Liver (tissue), 3 donors: ENCODE results near the gene LAMA5.

Experiments used
- EGR1 ChIP-seq, 2 donors: IDR thresholded peaks; 2 replicates each; pipeline ENCODE4 v1.6.1; 2016 to 2018; ENCODE audit warnings: antibody characterized with exemption in 2 of 2, low read depth in 2 of 2
- FOXA1 ChIP-seq: IDR thresholded peaks from 2 replicates; pipeline ENCODE4 v1.6.1; 2016; ENCODE audit warnings: antibody characterized with exemption
- FOXA2 ChIP-seq: IDR thresholded peaks from 2 replicates; pipeline ENCODE4 v1.6.1; 2016; ENCODE audit warnings: antibody characterized with exemption
- GABPA ChIP-seq, 2 donors: IDR thresholded peaks in 1 of 2; conservative IDR thresholded peaks in 1 of 2; 2 replicates each; pipeline ENCODE4 v1.6.1; 2016; ENCODE audit warnings: antibody characterized with exemption in 2 of 2, mild to moderate bottlenecking in 1 of 2, moderate library complexity in 1 of 2
- RAD21 ChIP-seq, 2 donors: IDR thresholded peaks; 2 replicates each; pipeline ENCODE4 v1.6.1; 2016; ENCODE audit warnings: antibody characterized with exemption in 2 of 2, mild to moderate bottlenecking in 2 of 2
- SP1 ChIP-seq: IDR thresholded peaks from 2 replicates; pipeline ENCODE4 v1.6.1; 2018; ENCODE audit warnings: antibody characterized with exemption, mild to moderate bottlenecking
- TAF1 ChIP-seq: conservative IDR thresholded peaks from 2 replicates; pipeline ENCODE4 v1.6.1; 2016; ENCODE audit warnings: antibody characterized with exemption, mild to moderate bottlenecking
- YY1 ChIP-seq: IDR thresholded peaks from 2 replicates; pipeline ENCODE4 v1.6.1; 2016; ENCODE audit warnings: antibody characterized with exemption, mild to moderate bottlenecking
- TF ChIP-seq, protein P1 (sequence below): fragments of 150-350 bp; IDR thresholded peaks from 2 replicates; pipeline ENCODE4 v1.5.1; 2017; ENCODE audit warnings: improper control_type of control experiment, low read depth, low read length; ENCODE audit not compliant: missing input control
- TF ChIP-seq, protein P2 (sequence below): IDR thresholded peaks from 2 replicates; pipeline ENCODE4 v1.6.1; 2016; ENCODE audit warnings: antibody characterized with exemption, mild to moderate bottlenecking
- TF ChIP-seq, protein P3 (sequence below): IDR thresholded peaks from 2 replicates; pipeline ENCODE4 v1.6.1; 2016; ENCODE audit warnings: antibody characterized with exemption
- TF ChIP-seq, protein P4 (sequence below): IDR thresholded peaks from 2 replicates; pipeline ENCODE4 v1.6.1; 2016; ENCODE audit warnings: antibody characterized with exemption
- donor health status: healthy.
- donor health status: healthy.

DNA sequence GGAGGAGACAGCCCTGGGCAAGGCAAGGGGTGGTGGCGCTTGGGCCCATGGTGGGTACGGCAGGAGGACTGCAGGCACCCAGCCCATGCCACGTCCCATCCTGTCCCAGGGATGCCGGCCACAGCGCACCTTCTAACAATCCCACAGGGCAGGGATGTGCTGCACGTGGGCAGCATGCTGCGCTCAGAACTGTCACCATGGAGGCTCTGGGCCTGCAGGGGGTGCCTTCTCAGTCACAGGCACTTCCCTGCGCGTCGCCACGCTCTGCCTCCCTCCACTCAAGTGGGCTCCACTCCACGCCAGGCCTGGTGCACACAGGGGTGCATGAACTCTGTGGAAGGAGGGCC, 37.6 kb upstream of the LAMA5 start:
- TF ChIP-seq, protein P1, sequence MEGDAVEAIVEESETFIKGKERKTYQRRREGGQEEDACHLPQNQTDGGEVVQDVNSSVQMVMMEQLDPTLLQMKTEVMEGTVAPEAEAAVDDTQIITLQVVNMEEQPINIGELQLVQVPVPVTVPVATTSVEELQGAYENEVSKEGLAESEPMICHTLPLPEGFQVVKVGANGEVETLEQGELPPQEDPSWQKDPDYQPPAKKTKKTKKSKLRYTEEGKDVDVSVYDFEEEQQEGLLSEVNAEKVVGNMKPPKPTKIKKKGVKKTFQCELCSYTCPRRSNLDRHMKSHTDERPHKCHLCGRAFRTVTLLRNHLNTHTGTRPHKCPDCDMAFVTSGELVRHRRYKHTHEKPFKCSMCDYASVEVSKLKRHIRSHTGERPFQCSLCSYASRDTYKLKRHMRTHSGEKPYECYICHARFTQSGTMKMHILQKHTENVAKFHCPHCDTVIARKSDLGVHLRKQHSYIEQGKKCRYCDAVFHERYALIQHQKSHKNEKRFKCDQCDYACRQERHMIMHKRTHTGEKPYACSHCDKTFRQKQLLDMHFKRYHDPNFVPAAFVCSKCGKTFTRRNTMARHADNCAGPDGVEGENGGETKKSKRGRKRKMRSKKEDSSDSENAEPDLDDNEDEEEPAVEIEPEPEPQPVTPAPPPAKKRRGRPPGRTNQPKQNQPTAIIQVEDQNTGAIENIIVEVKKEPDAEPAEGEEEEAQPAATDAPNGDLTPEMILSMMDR: no peak
- no peak for TF ChIP-seq SP1
- TF ChIP-seq, protein P2, sequence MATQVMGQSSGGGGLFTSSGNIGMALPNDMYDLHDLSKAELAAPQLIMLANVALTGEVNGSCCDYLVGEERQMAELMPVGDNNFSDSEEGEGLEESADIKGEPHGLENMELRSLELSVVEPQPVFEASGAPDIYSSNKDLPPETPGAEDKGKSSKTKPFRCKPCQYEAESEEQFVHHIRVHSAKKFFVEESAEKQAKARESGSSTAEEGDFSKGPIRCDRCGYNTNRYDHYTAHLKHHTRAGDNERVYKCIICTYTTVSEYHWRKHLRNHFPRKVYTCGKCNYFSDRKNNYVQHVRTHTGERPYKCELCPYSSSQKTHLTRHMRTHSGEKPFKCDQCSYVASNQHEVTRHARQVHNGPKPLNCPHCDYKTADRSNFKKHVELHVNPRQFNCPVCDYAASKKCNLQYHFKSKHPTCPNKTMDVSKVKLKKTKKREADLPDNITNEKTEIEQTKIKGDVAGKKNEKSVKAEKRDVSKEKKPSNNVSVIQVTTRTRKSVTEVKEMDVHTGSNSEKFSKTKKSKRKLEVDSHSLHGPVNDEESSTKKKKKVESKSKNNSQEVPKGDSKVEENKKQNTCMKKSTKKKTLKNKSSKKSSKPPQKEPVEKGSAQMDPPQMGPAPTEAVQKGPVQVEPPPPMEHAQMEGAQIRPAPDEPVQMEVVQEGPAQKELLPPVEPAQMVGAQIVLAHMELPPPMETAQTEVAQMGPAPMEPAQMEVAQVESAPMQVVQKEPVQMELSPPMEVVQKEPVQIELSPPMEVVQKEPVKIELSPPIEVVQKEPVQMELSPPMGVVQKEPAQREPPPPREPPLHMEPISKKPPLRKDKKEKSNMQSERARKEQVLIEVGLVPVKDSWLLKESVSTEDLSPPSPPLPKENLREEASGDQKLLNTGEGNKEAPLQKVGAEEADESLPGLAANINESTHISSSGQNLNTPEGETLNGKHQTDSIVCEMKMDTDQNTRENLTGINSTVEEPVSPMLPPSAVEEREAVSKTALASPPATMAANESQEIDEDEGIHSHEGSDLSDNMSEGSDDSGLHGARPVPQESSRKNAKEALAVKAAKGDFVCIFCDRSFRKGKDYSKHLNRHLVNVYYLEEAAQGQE: no peak
- TF ChIP-seq, protein P3, sequence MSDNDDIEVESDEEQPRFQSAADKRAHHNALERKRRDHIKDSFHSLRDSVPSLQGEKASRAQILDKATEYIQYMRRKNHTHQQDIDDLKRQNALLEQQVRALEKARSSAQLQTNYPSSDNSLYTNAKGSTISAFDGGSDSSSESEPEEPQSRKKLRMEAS: no peak
- no peak for TF ChIP-seq YY1
- TF ChIP-seq, protein P4, sequence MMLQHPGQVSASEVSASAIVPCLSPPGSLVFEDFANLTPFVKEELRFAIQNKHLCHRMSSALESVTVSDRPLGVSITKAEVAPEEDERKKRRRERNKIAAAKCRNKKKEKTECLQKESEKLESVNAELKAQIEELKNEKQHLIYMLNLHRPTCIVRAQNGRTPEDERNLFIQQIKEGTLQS: no peak
- no peak for TF ChIP-seq GABPA (IDR thresholded peaks at IDR 0.05 in 1 of 2, conservative IDR thresholded peaks at IDR 0.05 in 1 of 2)
- TF ChIP-seq TAF1: no peak
- no peak for TF ChIP-seq FOXA1
- TF ChIP-seq FOXA2: no peak
- no peak for TF ChIP-seq RAD21 (IDR thresholded peaks at IDR 0.05)
- TF ChIP-seq EGR1 (IDR thresholded peaks at IDR 0.05; ENCODE audit: low read depth in 2 of 2): no peak
